GM18505 (cell line): ENCODE results near the gene RFK.

Experiments
- ATAC-seq: cut with Tn5 transposase; IDR thresholded peaks from one replicate; pipeline ENCODE4 v1.9.1; 2021; ENCODE audit not compliant: unreplicated experiment
- POLR2A ChIP-seq: IDR thresholded peaks from 4 replicates; pipeline ENCODE4 v1.6.1; 2011; ENCODE audit warnings: borderline replicate concordance; ENCODE audit not compliant: insufficient read depth, insufficient read length; ENCODE audit errors: extremely low read depth

The RFK gene

DNA sequence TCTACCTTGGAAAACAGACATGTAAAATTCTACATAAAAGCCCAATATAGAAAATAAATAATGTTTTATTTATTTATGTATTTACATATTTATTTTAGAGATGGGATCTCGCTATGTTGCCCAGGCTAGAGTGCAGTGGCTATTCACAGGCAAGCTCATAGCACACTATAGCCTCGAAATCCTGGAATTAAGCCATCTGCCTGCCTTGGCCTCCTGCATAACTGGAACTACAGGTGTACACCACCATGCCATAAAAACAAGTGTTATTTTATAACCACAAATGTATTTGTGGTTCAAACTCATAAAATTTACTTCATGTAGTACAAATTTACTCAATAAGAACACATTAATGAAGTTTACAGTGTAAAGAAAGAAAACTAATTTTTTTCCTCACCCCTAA, 7.0 kb upstream of the RFK start:
- TF ChIP-seq POLR2A = no peak
- ATAC-seq = no peak

DNA sequence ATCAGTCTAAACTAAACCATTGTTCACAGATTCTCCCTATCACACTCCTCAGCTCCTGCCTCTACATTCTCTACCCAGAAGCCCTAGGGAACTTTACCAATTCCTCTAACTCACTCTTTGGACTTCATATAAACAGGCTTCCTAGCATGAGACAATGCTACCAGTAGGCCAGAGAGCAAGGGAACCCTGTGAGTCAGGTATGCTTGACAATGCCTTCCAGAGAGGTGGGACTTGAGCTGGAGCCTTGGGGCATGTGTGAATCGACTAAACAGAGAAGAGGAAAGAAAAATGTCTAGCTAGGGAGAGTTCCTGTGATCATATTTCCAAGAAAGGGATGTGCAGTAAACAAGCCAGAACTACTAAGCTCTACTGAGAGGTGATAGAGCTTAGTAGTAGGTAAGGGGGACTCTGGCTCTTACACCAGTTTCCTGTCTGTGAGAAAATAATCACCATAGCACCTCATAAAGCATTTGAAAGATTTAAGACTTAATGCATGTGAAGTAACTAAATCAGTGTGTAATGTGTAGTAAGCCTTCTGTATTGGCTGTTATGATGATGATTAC, 6.4 kb upstream of the RFK start:
- TF ChIP-seq POLR2A = no peak
- ATAC-seq = no peak

DNA sequence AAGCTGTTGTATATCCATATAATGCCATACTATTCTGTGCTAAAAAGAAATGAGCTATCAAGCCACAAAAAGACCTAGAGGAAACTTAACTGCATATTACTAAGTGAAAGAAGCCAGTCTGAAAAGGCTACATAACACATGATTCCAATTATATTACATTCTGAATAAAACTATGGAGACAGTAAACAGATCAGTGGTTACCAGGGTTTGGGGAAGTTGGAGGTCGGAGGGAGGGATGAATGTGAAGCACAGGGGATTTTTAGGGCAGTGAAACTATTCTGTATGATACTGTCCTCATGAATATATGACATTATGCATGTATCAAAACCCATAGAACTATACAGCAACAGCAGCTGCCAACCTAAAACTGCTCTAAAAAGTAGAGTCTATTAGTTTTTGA, 5.6 kb upstream of the RFK start:
- no peak for TF ChIP-seq POLR2A
- ATAC-seq = no peak

DNA sequence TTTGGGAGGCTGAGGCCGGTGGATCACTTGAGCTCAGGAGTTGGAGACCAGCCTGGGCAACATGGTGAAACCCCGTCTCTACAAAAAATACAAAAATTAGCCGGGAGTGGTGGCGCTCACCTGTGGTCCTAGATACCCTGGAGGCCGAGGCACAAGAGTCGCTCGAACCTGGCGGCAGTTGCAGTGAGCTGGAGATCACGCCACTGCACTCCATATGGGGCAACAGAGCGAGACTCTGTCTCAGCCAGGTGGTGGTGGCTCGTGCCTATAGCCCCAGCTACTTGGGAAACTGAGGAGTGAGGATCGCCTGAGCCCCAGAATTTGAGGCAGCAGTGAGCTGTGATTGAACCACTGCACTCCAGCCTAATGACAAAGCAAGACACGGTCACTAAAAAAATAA, 2.4 kb upstream of the RFK start:
- no peak for ATAC-seq
- no peak for TF ChIP-seq POLR2A

DNA sequence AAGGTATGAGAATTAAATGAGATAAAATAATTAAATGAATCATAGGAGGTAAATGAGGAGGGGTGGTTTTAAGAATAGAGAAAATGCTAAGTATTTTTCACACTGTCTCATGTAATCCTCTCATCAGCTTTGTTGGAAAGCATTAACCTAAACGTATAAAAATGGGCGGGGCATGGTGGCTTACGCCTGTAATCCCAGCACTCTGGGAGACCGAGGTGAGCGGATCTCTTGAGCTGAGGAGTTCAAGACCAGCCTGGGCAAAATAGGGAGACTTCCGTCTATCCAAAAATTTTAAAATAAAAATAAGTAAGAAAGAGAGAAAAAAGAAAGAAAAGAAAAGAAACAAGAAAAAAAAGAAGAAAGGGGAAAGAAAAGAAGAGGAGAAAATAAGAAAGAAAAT, 1.9 kb upstream of the RFK start:
- no peak for ATAC-seq
- TF ChIP-seq POLR2A = no peak

DNA sequence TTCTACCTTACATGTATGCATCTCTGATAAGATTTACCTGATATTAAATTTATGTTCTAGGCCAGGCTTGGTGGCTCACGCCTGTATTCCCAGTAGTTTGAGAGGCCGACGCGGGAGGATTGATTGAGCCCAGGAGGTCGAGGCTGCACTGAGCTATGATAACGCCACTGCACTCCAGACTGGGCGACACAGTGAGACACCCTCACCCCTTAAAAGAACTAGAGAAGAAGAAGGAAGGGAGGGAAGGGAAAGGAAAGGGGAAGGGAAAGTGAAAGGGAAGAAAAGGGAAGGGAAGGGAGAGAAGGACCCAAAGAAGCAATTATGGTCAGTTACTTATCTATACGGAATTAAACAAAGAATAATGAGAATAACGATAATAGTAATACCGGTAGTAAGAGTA, 1.2 kb upstream of the RFK start:
- no peak for TF ChIP-seq POLR2A
- no peak for ATAC-seq

DNA sequence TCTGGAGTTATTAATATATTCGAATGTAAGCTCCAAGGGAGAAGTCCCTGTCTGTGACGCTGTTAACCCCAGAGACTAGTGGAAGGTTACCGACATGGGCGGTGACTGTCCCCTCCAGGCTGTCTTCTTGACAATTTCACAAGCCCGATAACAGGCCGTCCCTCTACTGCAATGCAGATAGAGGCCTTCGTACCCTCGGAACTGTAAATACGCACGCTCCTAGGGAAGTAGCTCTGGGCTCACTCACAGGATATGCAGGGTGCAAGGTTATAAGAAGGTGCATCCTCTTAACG, 680 bp upstream of the RFK start:
- ATAC-seq = peak; percentile 45
- TF ChIP-seq POLR2A = no peak

DNA sequence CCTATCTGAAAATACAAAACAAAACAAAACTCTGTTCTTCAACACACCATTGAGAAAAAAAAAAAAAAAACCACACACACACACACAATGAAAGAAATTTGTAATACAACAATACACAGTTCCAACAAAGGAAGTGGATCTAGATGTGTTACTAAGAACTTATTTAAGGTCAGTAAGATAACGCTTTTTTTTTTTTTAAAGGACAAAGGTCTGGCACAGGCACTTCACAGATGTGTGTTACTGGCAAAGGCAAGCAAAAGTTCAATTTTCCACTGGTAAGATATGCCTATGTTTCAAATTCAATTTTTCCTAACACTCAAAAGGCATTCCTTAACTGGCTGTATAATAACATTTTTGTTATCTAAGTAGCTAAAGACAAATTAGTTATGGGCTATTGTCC, 3.6 kb downstream of the RFK start:
- ATAC-seq = no peak
- TF ChIP-seq POLR2A = no peak

DNA sequence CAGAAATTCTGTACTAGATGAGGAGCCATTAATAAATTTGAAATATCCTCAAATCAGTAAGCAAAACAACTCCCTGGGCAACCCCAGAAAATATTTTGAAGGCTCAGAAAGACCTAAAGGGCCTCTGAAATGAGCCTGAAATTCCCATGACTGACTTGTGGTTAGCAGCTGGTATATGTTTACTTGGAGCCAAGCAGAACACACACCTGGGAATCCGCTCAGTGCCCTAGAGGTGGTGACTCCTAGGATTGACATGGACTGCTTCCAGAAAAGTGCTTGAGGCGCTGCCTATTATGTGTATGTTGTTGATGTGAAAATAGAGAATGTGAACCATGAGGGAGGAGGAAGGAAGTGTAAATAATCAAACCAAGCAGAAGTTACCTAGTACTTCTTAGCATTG, 14.7 kb downstream of the RFK start:
- ATAC-seq = no peak
- TF ChIP-seq POLR2A = no peak

DNA sequence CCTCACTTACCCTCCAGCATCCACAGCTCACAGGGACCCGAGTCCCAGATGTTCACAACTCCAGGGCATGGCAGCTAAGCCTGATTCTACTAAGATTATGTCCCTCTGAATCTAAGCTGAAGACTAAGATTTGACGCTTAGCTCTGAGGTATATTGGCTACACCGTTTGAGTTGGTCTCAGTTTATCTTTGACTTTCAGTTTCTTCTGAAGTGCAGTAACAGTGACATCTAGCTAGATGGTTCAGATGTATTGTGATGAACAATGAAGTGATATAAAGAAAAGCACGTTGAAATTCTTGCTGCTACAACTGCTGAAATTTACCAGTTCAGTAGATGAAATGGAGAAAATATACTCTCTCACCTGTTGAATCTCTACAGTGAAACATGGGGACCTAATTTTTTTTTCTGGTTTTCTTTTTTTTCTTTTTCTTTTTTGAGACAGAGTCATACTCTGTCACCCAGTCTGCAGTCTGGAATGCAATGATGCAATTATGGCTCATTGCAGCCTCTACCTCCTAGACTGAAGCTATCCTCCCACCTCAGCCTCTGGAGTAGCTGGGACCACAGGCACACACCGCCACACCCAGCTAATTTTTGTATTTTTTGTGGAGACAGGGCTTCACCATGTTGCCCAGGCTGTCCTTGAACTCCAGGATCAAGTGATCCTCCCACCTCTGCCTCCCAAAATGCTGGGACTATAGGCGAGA, 15.7 kb downstream of the RFK start:
- ATAC-seq = no peak
- TF ChIP-seq POLR2A = no peak

DNA sequence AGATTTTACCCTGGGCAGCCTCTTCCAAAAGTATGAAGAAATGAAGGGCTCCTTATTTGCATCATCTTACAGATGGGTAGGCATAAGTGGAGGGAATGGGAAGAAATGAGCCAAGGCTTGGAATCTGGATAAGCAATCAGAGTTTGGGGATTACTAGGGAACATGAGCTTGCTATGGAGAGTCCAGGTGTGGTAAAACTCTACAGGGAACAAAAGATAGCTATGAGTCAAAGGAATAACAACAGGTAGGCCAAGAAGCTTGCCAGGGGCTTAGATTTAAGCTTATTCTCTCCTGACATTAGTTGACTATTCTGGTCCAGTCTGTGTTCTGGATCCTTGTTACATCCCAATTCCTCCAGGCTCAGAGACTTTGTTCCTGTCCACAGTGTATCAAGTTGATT, 16.4 kb downstream of the RFK start:
- ATAC-seq = no peak
- no peak for TF ChIP-seq POLR2A

DNA sequence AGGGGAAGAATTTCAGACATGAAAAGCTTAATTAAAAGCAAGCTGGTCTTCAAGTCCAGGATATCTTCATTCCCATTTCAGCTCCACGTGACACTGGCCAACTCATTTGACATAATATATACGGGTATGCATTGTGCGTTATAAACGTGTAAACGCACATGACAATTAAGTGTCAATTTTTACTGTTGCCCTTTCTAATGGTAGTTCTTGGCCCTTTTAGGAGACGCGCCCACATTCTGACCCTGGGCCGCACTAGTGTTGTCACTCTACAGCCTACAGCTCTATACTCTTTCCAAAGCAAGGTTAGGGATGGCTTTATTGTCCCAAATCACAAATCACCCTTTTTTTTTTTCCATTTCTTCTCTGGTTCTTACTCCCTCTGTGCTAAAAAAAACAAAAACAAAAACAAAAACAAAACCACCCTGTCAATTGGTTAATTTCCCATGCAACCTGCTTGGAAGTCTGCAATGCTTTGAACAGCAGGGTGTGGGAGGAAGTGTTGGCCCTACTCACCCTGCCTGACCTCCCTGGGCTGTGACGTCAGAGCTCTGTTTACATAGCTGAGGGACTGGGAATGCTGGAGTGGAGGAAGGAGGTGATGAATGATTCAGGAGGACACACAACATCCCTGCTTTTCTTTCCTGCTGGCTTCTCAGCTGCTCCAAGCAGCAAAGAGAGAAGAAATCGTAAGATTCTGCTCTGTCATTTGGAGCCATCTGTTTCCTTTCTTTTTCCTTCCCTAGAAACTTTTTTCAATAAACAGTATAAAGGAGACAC, 19.3 kb downstream of the RFK start:
- TF ChIP-seq POLR2A = no peak
- ATAC-seq = no peak

DNA sequence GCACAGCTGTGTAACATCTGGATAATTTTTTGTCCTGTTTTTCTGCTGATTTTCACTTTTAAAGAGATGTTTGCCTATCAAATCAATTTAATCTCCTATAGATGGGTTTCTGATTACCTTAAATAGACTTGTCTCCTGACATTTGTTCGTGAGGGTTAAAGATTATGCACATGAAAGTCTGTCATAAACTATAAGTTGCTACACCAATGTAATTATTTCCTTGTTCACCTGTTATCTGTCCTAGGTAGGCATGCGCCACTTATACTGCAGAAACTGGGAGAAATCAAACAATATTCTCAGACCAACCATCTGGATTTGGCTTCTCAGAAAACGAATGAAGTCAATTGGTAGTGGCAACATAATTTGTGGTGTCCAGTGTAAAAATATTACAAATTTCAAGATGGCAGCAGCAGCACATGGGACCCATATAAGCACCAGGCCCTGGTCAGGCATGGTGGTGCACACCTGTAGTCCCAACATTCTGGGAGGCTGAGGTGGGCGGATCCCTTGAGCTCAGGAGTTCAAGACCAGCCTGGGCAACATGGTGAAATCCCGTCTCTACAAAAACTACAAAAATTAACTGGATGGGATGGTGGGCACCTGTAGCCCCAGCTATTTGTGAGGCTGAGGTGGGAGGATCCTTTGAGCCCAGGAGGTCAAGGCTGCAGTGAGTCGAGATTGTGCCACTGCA, 20.3 kb downstream of the RFK start:
- ATAC-seq = no peak
- no peak for TF ChIP-seq POLR2A
